ENCODE results near the gene CYLD. TPM values are rescaled to one million over a fixed set of nuclear protein-coding genes. Genes with fewer than 3 reads are reported as not detected.

CYLD gene
- total RNA-seq, 1 donor from 2014 or later: 30.7 TPM

GRCh38 chr16:50819706-50820105 lies 77.8 kb downstream of the CYLD start:
- no peak overlapping the region for H3K4me3 Mint-ChIP-seq (ENCODE audit: unreplicated experiment)
- no peaks in the 10 kb centered on the region for H3K9me3 Mint-ChIP-seq (ENCODE audit: unreplicated experiment)
- no peak overlapping the region for H3K27ac Mint-ChIP-seq (ENCODE audit: unreplicated experiment)
- no peaks in the 10 kb centered on the region for H3K4me1 Mint-ChIP-seq (ENCODE audit: unreplicated experiment)
- peaks cover 2% of the 10 kb centered on the region for H3K27me3 Mint-ChIP-seq (ENCODE audit: unreplicated experiment)
- DNase-seq (ENCODE audit: low spot score): no peak
- no peaks in the 10 kb centered on the region for H3K36me3 Mint-ChIP-seq (ENCODE audit: low read depth, unreplicated experiment)
- TF ChIP-seq CTCF (IDR thresholded peaks at IDR 0.05; ENCODE audit: unreplicated experiment): no peak

GRCh38 chr16:50820225-50820624 lies 78.3 kb downstream of the CYLD start:
- no peaks in the 10 kb centered on the region for H3K4me1 Mint-ChIP-seq (ENCODE audit: unreplicated experiment)
- DNase-seq (ENCODE audit: low spot score): no peak
- no peaks in the 10 kb centered on the region for H3K9me3 Mint-ChIP-seq (ENCODE audit: unreplicated experiment)
- TF ChIP-seq CTCF (IDR thresholded peaks at IDR 0.05; ENCODE audit: unreplicated experiment): no peak
- H3K4me3 Mint-ChIP-seq (ENCODE audit: unreplicated experiment): no peak overlapping the region
- H3K27me3 Mint-ChIP-seq (ENCODE audit: unreplicated experiment): peaks cover 2% of the 10 kb centered on the region
- no peak overlapping the region for H3K27ac Mint-ChIP-seq (ENCODE audit: unreplicated experiment)
- no peaks in the 10 kb centered on the region for H3K36me3 Mint-ChIP-seq (ENCODE audit: low read depth, unreplicated experiment)

GRCh38 chr16:50821586-50821985 lies 79.7 kb downstream of the CYLD start:
- no peak overlapping the region for H3K4me3 Mint-ChIP-seq (ENCODE audit: unreplicated experiment)
- H3K27ac Mint-ChIP-seq (ENCODE audit: unreplicated experiment): no peak overlapping the region
- peaks cover 2% of the 10 kb centered on the region for H3K27me3 Mint-ChIP-seq (ENCODE audit: unreplicated experiment)
- no peaks in the 10 kb centered on the region for H3K36me3 Mint-ChIP-seq (ENCODE audit: low read depth, unreplicated experiment)
- no peaks in the 10 kb centered on the region for H3K4me1 Mint-ChIP-seq (ENCODE audit: unreplicated experiment)
- TF ChIP-seq CTCF (IDR thresholded peaks at IDR 0.05; ENCODE audit: unreplicated experiment): no peak
- H3K9me3 Mint-ChIP-seq (ENCODE audit: unreplicated experiment): no peaks in the 10 kb centered on the region
- DNase-seq (ENCODE audit: low spot score): no peak

DNA sequence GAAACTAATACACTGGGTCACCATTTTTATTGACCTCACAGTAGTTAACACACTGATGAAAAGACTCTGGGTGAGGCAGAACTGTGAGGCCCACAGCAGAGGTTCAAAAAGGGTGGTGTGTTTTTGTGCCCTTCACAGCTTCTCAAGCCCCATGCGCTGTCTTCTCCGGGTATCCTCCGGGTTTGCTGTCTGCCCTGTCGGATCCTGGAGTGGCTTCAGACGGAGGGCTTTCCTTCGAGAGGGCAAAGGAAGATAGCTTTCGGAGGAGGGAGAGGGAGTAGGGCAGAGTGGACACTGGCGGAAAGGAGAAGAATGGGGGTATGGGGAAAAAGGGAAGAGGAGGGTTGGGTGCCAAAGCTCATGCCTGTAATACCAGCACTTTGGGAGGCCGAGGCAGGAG lies 80.8 kb downstream of the CYLD start:
- H3K4me1 Mint-ChIP-seq (ENCODE audit: unreplicated experiment): no peaks in the 10 kb centered on the region
- no peak overlapping the region for H3K4me3 Mint-ChIP-seq (ENCODE audit: unreplicated experiment)

DNA sequence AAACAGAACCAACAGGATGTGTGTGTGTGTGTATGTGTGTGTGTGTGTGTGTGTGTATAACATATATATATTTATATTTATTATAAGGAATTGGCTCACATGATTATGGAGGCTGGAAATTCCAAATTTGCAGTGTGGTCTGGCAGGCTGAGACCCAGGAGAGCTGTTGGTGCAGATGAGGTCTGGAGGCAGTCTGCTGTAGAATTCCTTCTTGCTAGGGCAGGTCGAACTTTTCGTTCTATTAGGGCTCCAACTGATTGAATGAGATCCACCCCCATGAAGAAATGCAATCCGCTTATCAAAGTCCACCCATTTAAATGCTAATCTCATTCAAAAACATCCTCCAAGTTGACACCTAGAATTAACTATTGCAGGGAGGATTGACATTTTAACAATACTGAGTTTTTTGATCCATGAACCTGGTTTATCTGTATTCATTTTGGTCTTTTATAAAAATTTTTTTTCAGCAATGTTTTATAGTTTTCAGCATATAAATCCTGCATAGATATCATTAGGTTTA lies 85.0 kb downstream of the CYLD start:
- DNase-seq (ENCODE audit: low spot score): no peak
- H3K27me3 Mint-ChIP-seq (ENCODE audit: unreplicated experiment): peaks cover 2% of the 10 kb centered on the region
- H3K27ac Mint-ChIP-seq (ENCODE audit: unreplicated experiment): no peak overlapping the region
- no peaks in the 10 kb centered on the region for H3K9me3 Mint-ChIP-seq (ENCODE audit: unreplicated experiment)
- no peaks in the 10 kb centered on the region for H3K36me3 Mint-ChIP-seq (ENCODE audit: low read depth, unreplicated experiment)
- H3K4me1 Mint-ChIP-seq (ENCODE audit: unreplicated experiment): no peaks in the 10 kb centered on the region
- TF ChIP-seq CTCF (IDR thresholded peaks at IDR 0.05; ENCODE audit: unreplicated experiment): no peak
- no peak overlapping the region for H3K4me3 Mint-ChIP-seq (ENCODE audit: unreplicated experiment)

More for the DNA sequence above, 80.8 kb downstream of the CYLD start:
- H3K9me3 Mint-ChIP-seq (ENCODE audit: unreplicated experiment): no peaks in the 10 kb centered on the region
- H3K36me3 Mint-ChIP-seq (ENCODE audit: low read depth, unreplicated experiment): no peaks in the 10 kb centered on the region
- TF ChIP-seq CTCF (IDR thresholded peaks at IDR 0.05; ENCODE audit: unreplicated experiment): no peak
- H3K27me3 Mint-ChIP-seq (ENCODE audit: unreplicated experiment): peaks cover 2% of the 10 kb centered on the region
- DNase-seq (ENCODE audit: low spot score): no peak
- H3K27ac Mint-ChIP-seq (ENCODE audit: unreplicated experiment): no peak overlapping the region
